GM19324 (cell line): Measurements from ENCODE around the gene SAFB2.

Experiments used
- ATAC-seq: cut with Tn5 transposase; IDR thresholded peaks from one replicate; pipeline ENCODE4 v1.9.1; 2021; ENCODE audit warnings: mild to moderate bottlenecking, moderate library complexity; ENCODE audit not compliant: unreplicated experiment, low FRiP score

The SAFB2 gene

GRCh38 chr19:5635427-5635826, 12.9 kb upstream of the SAFB2 start:
- no peak for ATAC-seq

- no peak for ATAC-seq
These were observed 10.1 kb upstream of the SAFB2 start for GRCh38 chr19:5632657-5633056.

- ATAC-seq = no peak
These were observed 9.7 kb upstream of the SAFB2 start for GRCh38 chr19:5632241-5632612.

- ATAC-seq = no peak
These were observed 9.1 kb upstream of the SAFB2 start for GRCh38 chr19:5631567-5632240.

GRCh38 chr19:5628919-5629481, 6.4 kb upstream of the SAFB2 start:
- ATAC-seq = no peak

- ATAC-seq = no peak
These were observed 5.9 kb upstream of the SAFB2 start for GRCh38 chr19:5628461-5628860.

- no peak for ATAC-seq
These were observed 4.9 kb upstream of the SAFB2 start for GRCh38 chr19:5627395-5627904.

GRCh38 chr19:5625641-5626040, 3.1 kb upstream of the SAFB2 start:
- ATAC-seq = no peak

GRCh38 chr19:5624741-5625278, 2.2 kb upstream of the SAFB2 start:
- no peak for ATAC-seq

GRCh38 chr19:5624018-5624663, 1.6 kb upstream of the SAFB2 start:
- ATAC-seq = no peak

GRCh38 chr19:5623397-5624017, 931 bp upstream of the SAFB2 start:
- ATAC-seq = peak; percentile 11

- no peak for ATAC-seq
These were observed 571 bp downstream of the SAFB2 start for GRCh38 chr19:5621945-5622464.

- ATAC-seq = no peak
These were observed 1.1 kb downstream of the SAFB2 start for GRCh38 chr19:5621311-5621944.

- ATAC-seq = no peak
These were observed 2.6 kb downstream of the SAFB2 start for GRCh38 chr19:5619946-5620345.

GRCh38 chr19:5618591-5618990, 4.0 kb downstream of the SAFB2 start:
- ATAC-seq = no peak

- ATAC-seq = no peak
These were observed 5.5 kb downstream of the SAFB2 start for GRCh38 chr19:5617080-5617479.

- ATAC-seq = no peak
These were observed 6.7 kb downstream of the SAFB2 start for GRCh38 chr19:5615756-5616327.

- no peak for ATAC-seq
These were observed 9.4 kb downstream of the SAFB2 start for GRCh38 chr19:5612891-5613865.

GRCh38 chr19:5609881-5610448, 12.6 kb downstream of the SAFB2 start:
- ATAC-seq = no peak
